A673 (cell line): ENCODE data around the gene RALGAPA2. TPM values are rescaled to one million over a fixed set of nuclear protein-coding genes. Genes with fewer than 3 reads are reported as not detected.
"Not testable (repeated sequence)": the region's sequence is repeated elsewhere in the genome, so short reads cannot be mapped to it uniquely, and the experiment has no call there.

Experiments used
- BruUV-seq: library from RNA; stranded (reverse); fragments of 400-500 nt; replicated peaks from 2 replicates; lab custom pipeline; 2021; lab: Mats Ljungman, UMichigan
- CTCF ChIA-PET: fragments of 300-600 bp; sonication (Branson Sonifier 250); formaldehyde crosslinking; loops from one replicate; lab custom pipeline; 2022; ENCODE audit warnings: antibody characterized with exemption; lab: Charles Lee
- POLR2A ChIA-PET: fragments of 300-600 bp; sonication (Branson Sonifier 250); formaldehyde crosslinking; loops from one replicate; lab custom pipeline; 2022; ENCODE audit warnings: antibody characterized with exemption; ENCODE audit not compliant: low non-redundant PET; lab: Charles Lee
- DNase-seq: peaks from one replicate; pipeline ENCODE4 v3.0.0-alpha.2; 2015; ENCODE audit warnings: low spot score
- H3K27ac ChIP-seq: fragments of 200-600 bp; sonication (generic); 2 replicates; pipeline ENCODE4 v1.5.1; 2016; ENCODE audit warnings: mixed run types, low read depth, mild to moderate bottlenecking, mixed read lengths, antibody characterized with exemption, low read length; ENCODE audit not compliant: poor library complexity, severe bottlenecking
- H3K27me3 ChIP-seq: fragments of 200-600 bp; sonication (generic); replicated peaks from 2 replicates; pipeline ENCODE4 v1.6.1; 2017; ENCODE audit warnings: mixed run types, low read depth, mild to moderate bottlenecking, mixed read lengths, antibody characterized with exemption, low read length; ENCODE audit not compliant: insufficient read depth, poor library complexity
- H3K36me3 ChIP-seq: fragments of 200-600 bp; sonication (generic); 2 replicates; pipeline ENCODE4 v1.6.1; 2016; ENCODE audit warnings: mixed run types, mild to moderate bottlenecking, mixed read lengths, antibody characterized with exemption, low read length; ENCODE audit not compliant: insufficient read depth, poor library complexity, severe bottlenecking
- H3K4me1 ChIP-seq: fragments of 200-600 bp; sonication (generic); 2 replicates; pipeline ENCODE4 v1.6.1; 2017; ENCODE audit warnings: mixed run types, mild to moderate bottlenecking, mixed read lengths, antibody characterized with exemption, low read length; ENCODE audit not compliant: insufficient read depth, poor library complexity, severe bottlenecking
- H3K4me3 ChIP-seq: fragments of 200-600 bp; sonication (generic); 2 replicates; pipeline ENCODE4 v1.5.1; 2016; ENCODE audit warnings: low read depth, mixed run types, mild to moderate bottlenecking, mixed read lengths, low read length; ENCODE audit not compliant: poor library complexity, severe bottlenecking
- H3K9me3 ChIP-seq: fragments of 200-600 bp; sonication (generic); 2 replicates; pipeline ENCODE4 v1.6.1; 2016; ENCODE audit warnings: mixed run types, low read depth, mild to moderate bottlenecking, mixed read lengths, antibody characterized with exemption, low read length; ENCODE audit not compliant: poor library complexity, severe bottlenecking
- EZH2 ChIP-seq: fragments of 200-600 bp; sonication (generic); IDR thresholded peaks from 2 replicates; pipeline ENCODE4 v1.6.1; 2017; ENCODE audit warnings: borderline replicate concordance, low read depth, mild to moderate bottlenecking, mixed read lengths, antibody characterized with exemption, low read length; ENCODE audit not compliant: poor library complexity, severe bottlenecking
- intact Hi-C: fragments of 100-400 bp; cut with micrococcal nuclease; formaldehyde crosslinking; loops from one replicate; pipeline ENCODE4 v1.10.0; 2022; ENCODE audit not compliant: unreplicated experiment
- total RNA-seq: library from RNA; stranded (reverse); gene quantifications from 2 replicates; pipeline ENCODE4 v1.2.3, GENCODE V29; 2021
- TF ChIP-seq, protein P1 (sequence below): fragments of 300-800, 200-600 bp; sonication (generic); conservative IDR thresholded peaks from 2 replicates; pipeline ENCODE4 v1.5.1; 2017; ENCODE audit warnings: low read depth, mild to moderate bottlenecking, antibody characterized with exemption, low read length, moderate library complexity, mixed read lengths

RALGAPA2 gene
- total RNA-seq, 1 experiment from 2014 or later = 32.4 TPM

DNA sequence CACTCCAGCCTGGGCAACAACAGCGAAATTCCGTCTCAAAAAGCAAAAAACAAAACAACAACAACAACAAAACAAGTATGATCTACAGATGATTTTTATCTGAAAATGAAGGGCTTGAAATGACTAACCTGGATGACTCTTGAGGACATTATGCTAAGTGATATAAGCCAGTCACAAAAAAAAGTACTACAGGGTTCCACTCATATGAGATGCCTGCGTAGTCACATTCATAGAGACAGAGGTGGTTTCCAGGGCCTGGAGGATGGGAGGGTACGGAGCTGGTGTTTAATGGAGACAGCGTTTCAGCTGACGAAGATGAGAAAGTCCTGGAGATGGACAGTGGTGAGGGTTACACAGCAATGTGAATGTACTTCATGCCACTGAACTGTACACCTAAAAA lies 352.8 kb downstream of the RALGAPA2 start:
- no peak overlapping the region for H3K4me3 ChIP-seq
- DNase-seq = no peak
- H3K27ac ChIP-seq = no peak overlapping the region
- H3K9me3 ChIP-seq = no peaks in the 10 kb centered on the region
- intact Hi-C loops = loop anchor here (2.0 kb wide), 2 partner anchors 209 to 277 kb away; no protein-coding TSS in a partner anchor
- TF ChIP-seq, protein P1, sequence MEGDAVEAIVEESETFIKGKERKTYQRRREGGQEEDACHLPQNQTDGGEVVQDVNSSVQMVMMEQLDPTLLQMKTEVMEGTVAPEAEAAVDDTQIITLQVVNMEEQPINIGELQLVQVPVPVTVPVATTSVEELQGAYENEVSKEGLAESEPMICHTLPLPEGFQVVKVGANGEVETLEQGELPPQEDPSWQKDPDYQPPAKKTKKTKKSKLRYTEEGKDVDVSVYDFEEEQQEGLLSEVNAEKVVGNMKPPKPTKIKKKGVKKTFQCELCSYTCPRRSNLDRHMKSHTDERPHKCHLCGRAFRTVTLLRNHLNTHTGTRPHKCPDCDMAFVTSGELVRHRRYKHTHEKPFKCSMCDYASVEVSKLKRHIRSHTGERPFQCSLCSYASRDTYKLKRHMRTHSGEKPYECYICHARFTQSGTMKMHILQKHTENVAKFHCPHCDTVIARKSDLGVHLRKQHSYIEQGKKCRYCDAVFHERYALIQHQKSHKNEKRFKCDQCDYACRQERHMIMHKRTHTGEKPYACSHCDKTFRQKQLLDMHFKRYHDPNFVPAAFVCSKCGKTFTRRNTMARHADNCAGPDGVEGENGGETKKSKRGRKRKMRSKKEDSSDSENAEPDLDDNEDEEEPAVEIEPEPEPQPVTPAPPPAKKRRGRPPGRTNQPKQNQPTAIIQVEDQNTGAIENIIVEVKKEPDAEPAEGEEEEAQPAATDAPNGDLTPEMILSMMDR = no peak
- TF ChIP-seq EZH2 = no peak
- H3K4me1 ChIP-seq = no peaks in the 10 kb centered on the region
- H3K27me3 ChIP-seq = peaks cover 42% of the 10 kb centered on the region
- no TSS peak for BruUV-seq
- POLR2A ChIA-PET = no interaction called here
- CTCF ChIA-PET = interaction anchor here (1.1 kb wide), 1 partner anchor 234 kb away, joined by 3 read pairs; no protein-coding TSS in a partner anchor
- H3K36me3 ChIP-seq = no peaks in the 10 kb centered on the region

DNA sequence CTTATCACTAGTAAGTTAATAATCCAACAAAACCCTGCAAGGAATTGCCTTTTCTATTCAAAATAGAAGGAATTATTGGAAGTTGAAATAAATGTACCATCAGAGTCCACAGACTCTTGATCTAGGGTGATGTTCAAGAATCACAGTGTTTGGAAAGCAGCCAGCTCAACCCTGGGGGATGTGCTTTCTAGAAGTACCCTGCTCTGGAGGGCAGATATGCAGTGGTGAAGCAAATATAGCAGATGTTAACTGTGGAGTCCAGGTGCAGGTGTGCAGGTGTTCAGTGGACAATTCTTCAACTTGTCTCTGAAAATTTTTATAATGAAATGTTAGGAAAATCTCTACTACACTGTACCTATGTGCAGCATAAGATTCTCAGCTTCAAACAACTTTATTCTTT lies 353.6 kb downstream of the RALGAPA2 start:
- BruUV-seq = no TSS peak
- no peak overlapping the region for H3K4me3 ChIP-seq
- H3K27ac ChIP-seq = no peak overlapping the region
- H3K9me3 ChIP-seq = no peaks in the 10 kb centered on the region
- no peaks in the 10 kb centered on the region for H3K36me3 ChIP-seq
- CTCF ChIA-PET = interaction anchor here (1.1 kb wide), 1 partner anchor 235 kb away, joined by 3 read pairs; no protein-coding TSS in a partner anchor
- intact Hi-C loops = no loop called here
- DNase-seq = no peak
- POLR2A ChIA-PET = no interaction called here
- peaks cover 34% of the 10 kb centered on the region for H3K27me3 ChIP-seq
- TF ChIP-seq EZH2 = no peak
- TF ChIP-seq, protein P1 = no peak
- H3K4me1 ChIP-seq = no peaks in the 10 kb centered on the region

DNA sequence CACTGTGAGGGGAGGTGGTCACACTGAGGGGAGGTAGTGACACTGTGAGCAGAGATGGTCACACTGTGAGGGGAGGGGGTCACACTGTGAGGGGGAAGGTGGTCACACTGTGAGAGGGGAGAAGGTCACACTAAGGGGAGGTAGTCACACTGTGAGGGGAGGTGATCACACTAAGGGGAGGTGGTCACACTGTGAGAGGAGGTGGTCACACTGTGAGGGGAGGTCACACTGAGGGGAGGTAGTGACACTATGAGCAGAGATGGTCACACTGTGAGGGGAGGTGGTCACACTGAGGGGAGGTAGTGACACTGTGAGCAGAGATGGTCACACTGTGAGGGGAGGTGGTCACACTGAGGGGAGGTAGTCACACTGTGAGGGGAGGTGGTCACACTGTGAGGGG lies 356.9 kb downstream of the RALGAPA2 start:
- BruUV-seq, H3K9me3 ChIP-seq, H3K27ac ChIP-seq, POLR2A ChIA-PET, H3K27me3 ChIP-seq, H3K4me1 ChIP-seq, H3K4me3 ChIP-seq, CTCF ChIA-PET, H3K36me3 ChIP-seq, DNase-seq, intact Hi-C loops: not testable (repeated sequence)

DNA sequence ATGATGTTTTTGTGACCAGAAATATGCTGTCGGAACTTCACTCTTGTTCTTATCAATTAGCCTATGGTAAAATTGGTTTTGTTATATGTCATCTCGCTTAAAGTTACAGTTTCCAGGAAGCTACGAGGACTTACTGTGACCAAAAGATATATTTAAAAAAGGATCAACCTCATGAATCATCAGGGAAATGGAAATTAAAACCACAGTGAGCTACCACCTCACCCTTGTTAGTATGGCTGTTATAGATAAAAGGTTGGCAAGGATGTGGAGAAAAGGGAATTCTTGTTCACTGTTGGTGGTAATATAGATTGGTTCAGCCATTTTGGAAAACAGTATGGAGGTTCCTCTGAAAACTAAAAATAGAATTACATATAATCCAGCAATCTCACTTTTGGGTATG lies 358.9 kb downstream of the RALGAPA2 start:
- H3K9me3 ChIP-seq = no peaks in the 10 kb centered on the region
- no peaks in the 10 kb centered on the region for H3K4me1 ChIP-seq
- H3K36me3 ChIP-seq = no peaks in the 10 kb centered on the region
- no peak overlapping the region for H3K4me3 ChIP-seq
- no TSS peak for BruUV-seq
- intact Hi-C loops = no loop called here
- DNase-seq = no peak
- TF ChIP-seq, protein P1 = no peak
- TF ChIP-seq EZH2 = no peak
- CTCF ChIA-PET = no interaction called here
- POLR2A ChIA-PET = no interaction called here
- H3K27me3 ChIP-seq = peaks cover 9% of the 10 kb centered on the region
- H3K27ac ChIP-seq = no peak overlapping the region
